HepG2 (cell line): Measurements from ENCODE around the gene RAB6B. TPM values are rescaled to one million over a fixed set of nuclear protein-coding genes. Genes with fewer than 3 reads are reported as not detected.

Source experiments
- ATAC-seq: fragments of 200-7000 bp; cut with Tn5 transposase; 3 replicates; pipeline ENCODE4 v1.9.1; 2020; ENCODE audit warnings: mild to moderate bottlenecking, moderate library complexity
- BruUV-seq: library from RNA; stranded (reverse); fragments of 400-500 nt; replicated peaks from 2 replicates; lab custom pipeline; 2021; lab: Mats Ljungman, UMichigan
- CTCF ChIA-PET: fragments of 300-600 bp; formaldehyde crosslinking; extraction: SDS; loops from one replicate; lab custom pipeline; 2021; ENCODE audit warnings: low total read pairs, inconsistent platforms, low intra/inter-chr PET ratio; lab: Yijun Ruan, JAX
- POLR2A ChIA-PET: fragments of 350-600 bp; sonication (Branson Sonifier 250); formaldehyde crosslinking; loops from one replicate; lab custom pipeline; 2020; ENCODE audit warnings: antibody characterized with exemption, inconsistent platforms; lab: Yijun Ruan, JAX
- DNase-seq: peaks from one replicate; pipeline ENCODE4 v3.0.0-alpha.2; 2015; ENCODE audit warnings: low spot score
- FAIRE-seq: peaks from 3 replicates; lab custom pipeline; 2011; peaks lifted over from hg19 to GRCh38; lab: Jason Lieb, UNC
- H2AFZ ChIP-seq: one replicate; pipeline ENCODE4 v1.6.1; 2011; ENCODE audit warnings: low read length, inconsistent platforms
- H3K27ac ChIP-seq: fragments of 300-600 bp; 3 replicates; pipeline ENCODE4 v1.8.0; 2011; ENCODE audit warnings: mixed run types, mild to moderate bottlenecking, mixed read lengths, low read length, inconsistent platforms; ENCODE audit not compliant: insufficient read depth; ENCODE audit errors: extremely low read length
- H3K27me3 ChIP-seq, 2 experiments: fragments of 200-600 bp in 1 of 2; 2 replicates in 1 of 2; 3 replicates in 1 of 2; pipeline versions ENCODE4 v1.6.0 to v1.8.0; 2011; ENCODE audit warnings: low read length in 2 of 2, mild to moderate bottlenecking in 2 of 2, moderate library complexity in 2 of 2, inconsistent platforms in 1 of 2; ENCODE audit not compliant: insufficient read depth in 2 of 2, control insufficient read depth in 1 of 2
- H3K36me3 ChIP-seq, 2 experiments: fragments of 200-600 bp in 1 of 2; replicated peaks in 1 of 2; 2 replicates in 1 of 2; 3 replicates in 1 of 2; pipeline versions ENCODE4 v1.5.1 to v1.8.0; 2011; ENCODE audit warnings: low read length in 2 of 2, inconsistent platforms in 1 of 2; ENCODE audit not compliant: insufficient read depth in 2 of 2, control insufficient read depth in 1 of 2
- H3K4me1 ChIP-seq: 2 replicates; pipeline ENCODE4 v1.5.1; 2012; ENCODE audit warnings: low read length, inconsistent platforms; ENCODE audit not compliant: insufficient read depth
- H3K4me2 ChIP-seq: 2 replicates; pipeline ENCODE4 v1.6.0; 2011; ENCODE audit warnings: low read depth, low read length, inconsistent platforms
- H3K4me3 ChIP-seq, 3 experiments: fragments of 200-600 bp in 1 of 3; sonication (generic), shearing (Covaris generic) in 1 of 3; replicated peaks in 1 of 3; 2 replicates each; pipeline ENCODE4 v1.5.1; 2011 to 2016; ENCODE audit warnings: low read length in 3 of 3, inconsistent platforms in 2 of 3, low read depth in 2 of 3, mild to moderate bottlenecking in 2 of 3, control low read depth in 1 of 3, mixed read lengths in 1 of 3; ENCODE audit not compliant: insufficient read depth in 1 of 3
- H3K79me2 ChIP-seq: one replicate; pipeline ENCODE4 v1.6.1; 2011; ENCODE audit warnings: low read length, inconsistent platforms; ENCODE audit not compliant: insufficient read depth
- H3K9ac ChIP-seq: 2 replicates; pipeline ENCODE4 v1.6.0; 2011; ENCODE audit warnings: mild to moderate bottlenecking, low read depth, low read length, inconsistent platforms; ENCODE audit not compliant: insufficient read depth
- H3K9me3 ChIP-seq: 2 replicates; pipeline ENCODE4 v1.5.1; 2012; ENCODE audit warnings: mild to moderate bottlenecking, low read length
- H4K20me1 ChIP-seq: 2 replicates; pipeline ENCODE4 v1.6.0; 2011; ENCODE audit warnings: inconsistent platforms, mild to moderate bottlenecking, low read length, moderate library complexity; ENCODE audit not compliant: insufficient read depth
- ATM ChIP-seq: fragments of 450-650 bp; IDR thresholded peaks from 2 replicates; pipeline ENCODE4 v1.7.1; 2017; ENCODE audit warnings: mild to moderate bottlenecking, borderline replicate concordance
- CSRNP2 ChIP-seq: sonication (generic); formaldehyde crosslinking; conservative IDR thresholded peaks from 2 replicates; pipeline ENCODE4 v1.8.0; 2022; ENCODE audit warnings: low read depth, missing genetic modification reagents
- NCOA2 ChIP-seq: sonication (generic); formaldehyde crosslinking; IDR thresholded peaks from 2 replicates; pipeline ENCODE4 v1.8.0; 2022; ENCODE audit warnings: inconsistent platforms
- SIN3A ChIP-seq: IDR thresholded peaks from 2 replicates; pipeline ENCODE4 v1.6.1; 2011; ENCODE audit warnings: low read depth, mild to moderate bottlenecking, control low read depth, low read length, borderline replicate concordance
- SOX5 ChIP-seq: IDR thresholded peaks from 2 replicates; pipeline ENCODE4 v1.6.1; 2016; ENCODE audit warnings: borderline replicate concordance
- ZNF770 ChIP-seq: sonication (generic); formaldehyde crosslinking; IDR thresholded peaks from 2 replicates; pipeline ENCODE4 v1.5.0; 2020; ENCODE audit warnings: mild to moderate bottlenecking, missing genetic modification reagents
- ZNF83 ChIP-seq: sonication (generic); formaldehyde crosslinking; IDR thresholded peaks from 2 replicates; pipeline ENCODE4 v1.4.0; 2020; ENCODE audit warnings: missing genetic modification reagents, mild to moderate bottlenecking, borderline replicate concordance
- WGBS: methylation state at CpG from one replicate; pipeline ENCODE4 v1.1.6; 2017; ENCODE audit warnings: low lambda C conversion rate; 5-methylcytosine and 5-hydroxymethylcytosine counted together
- in situ Hi-C: cut with HindIII; loops from 2 replicates; pipeline ENCODE4 v1.10.0; 2017; ENCODE audit warnings: low pct_unique_long_range_greater_than_20kb; ENCODE audit not compliant: extremely low pct_ligation_motif_present
- intact Hi-C: fragments of 100-400 bp; cut with micrococcal nuclease; formaldehyde crosslinking; loops from one replicate; pipeline ENCODE4 v1.10.0; 2022; ENCODE audit not compliant: unreplicated experiment
- polyA plus RNA-seq, 8 experiments: library from polyadenylated mRNA; depleted of rRNA in 3 of 8; stranded (reverse) in 7 of 8; unstranded in 1 of 8; fragments of >200 nt; fragmentation: Illumina TruSeq in 4 of 8; extraction: Trizol in 4 of 8; gene quantifications; 2 replicates each; pipeline versions ENCODE4 v1.2.1 to v1.2.3, GENCODE V29; 2011 to 2016; ENCODE audit warnings: low read depth in 4 of 8, missing spikeins in 1 of 8, mixed read lengths in 1 of 8; ENCODE audit not compliant: insufficient read depth in 1 of 8
- total RNA-seq, 5 experiments: library from RNA; depleted of rRNA; stranded (reverse); fragments of >200 nt; fragmentation: Illumina TruSeq; extraction: Trizol; gene quantifications; 2 replicates each; pipeline ENCODE4 v1.2.3, GENCODE V29; 2016; ENCODE audit warnings: low read depth in 1 of 5

Gene RAB6B
- total and polyA plus RNA-seq, 2 of the 13 experiments (the other 11 are each of a cell fraction or from before 2014, with no cell fraction given) = 0.16 TPM; not detected in 1

GRCh38 chr3:133837487-133838295 is 58.0 kb downstream of the RAB6B start:
- H3K4me2 ChIP-seq = no peak overlapping the region
- no peaks in the 10 kb centered on the region for H3K9me3 ChIP-seq
- DNase-seq (no peak), ATAC-seq (no peak), FAIRE-seq (no peak)
- ChIA-PET POLR2A (no interaction called here), CTCF (no interaction called here)
- no peak overlapping the region for H2AFZ ChIP-seq
- intact Hi-C loops = no loop called here
- no peaks in the 10 kb centered on the region for H3K36me3 ChIP-seq
- no peaks in the 10 kb centered on the region for H4K20me1 ChIP-seq
- peaks cover 9 to 16% of the 10 kb centered on the region in 2 experiments; a peak in 3 of 5 replicates for H3K27me3 ChIP-seq
- H3K9ac ChIP-seq = no peak overlapping the region
- 29% methylated on average over 17 of the region's 22 CpGs for WGBS
- in situ Hi-C loops = no loop called here
- no peak for TF ChIP-seq CSRNP2
- TF ChIP-seq NCOA2 (CRISPR knock-in tag) = no peak
- no peak for TF ChIP-seq ZNF770
- no peak for TF ChIP-seq SIN3A
- no peak for TF ChIP-seq SOX5 (CRISPR knock-in tag)
- TF ChIP-seq ZNF83 (CRISPR knock-in tag) = no peak
- TF ChIP-seq ATM = no peak
- H3K79me2 ChIP-seq = no peaks in the 10 kb centered on the region
- H3K4me1 ChIP-seq = peaks cover 8% of the 10 kb centered on the region
- no TSS peak for BruUV-seq
- no peak overlapping the region for H3K27ac ChIP-seq
- H3K4me3 ChIP-seq = no peak overlapping the region
